ENCODE measurements around the gene CNGA1. TPM values are rescaled to one million over a fixed set of nuclear protein-coding genes. Genes with fewer than 3 reads are reported as not detected.
"Not testable (repeated sequence)": the region's sequence is repeated elsewhere in the genome, so short reads cannot be mapped to it uniquely, and the experiment has no call there.

CNGA1 gene
- total and polyA plus RNA-seq, 8 donors: 0.73 to 2.0 (median 1.5) TPM; not detected in 1

DNA sequence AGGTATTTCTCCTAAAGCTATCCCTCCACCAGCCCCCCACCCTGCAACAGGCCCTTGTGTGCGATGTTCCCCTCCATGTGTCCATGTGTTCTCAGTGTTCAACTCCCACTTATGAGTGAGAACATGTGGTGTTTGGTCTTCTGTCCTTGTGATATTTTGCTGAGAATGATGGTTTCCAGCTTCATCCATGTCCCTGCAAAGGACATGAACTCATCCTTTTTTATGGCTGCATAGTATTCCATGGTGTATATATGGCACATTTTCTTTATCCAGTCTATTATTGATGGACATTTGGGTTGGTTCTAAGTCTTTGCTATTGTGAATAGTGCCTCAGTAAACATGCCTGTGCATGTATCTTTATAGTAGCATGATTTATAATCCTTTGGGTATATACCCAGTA lies 99.3 kb downstream of the CNGA1 start:
- intact Hi-C loops (cut with DNase I); H3K27ac ChIP-seq; H3K4me3 ChIP-seq; ATAC-seq; H3K36me3 ChIP-seq; H3K9me3 ChIP-seq; H3K27me3 ChIP-seq; DNase-seq: not testable (repeated sequence)
- H3K4me1 ChIP-seq: peaks cover 7 to 22% of the 10 kb centered on the region in 2 donors

DNA sequence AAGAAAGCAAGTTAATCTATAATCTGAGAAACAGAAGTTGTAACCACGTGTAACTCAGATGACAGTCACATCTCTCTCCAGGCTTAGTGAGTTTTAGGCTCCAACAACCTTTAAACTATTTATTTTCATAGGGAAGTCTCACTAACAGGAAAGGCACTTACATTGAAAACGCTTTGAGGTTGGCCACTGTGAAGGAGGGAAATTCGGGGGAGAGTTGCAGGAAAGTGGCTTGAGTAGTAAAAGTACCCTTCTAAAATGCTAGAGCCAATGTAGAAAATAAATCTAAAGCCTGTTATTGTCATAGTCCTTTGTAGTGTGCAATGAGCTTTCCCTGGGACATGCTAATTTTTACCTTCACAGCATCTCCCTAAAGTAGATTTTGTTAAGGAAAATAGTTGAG lies 101.1 kb downstream of the CNGA1 start:
- TF ChIP-seq, protein P1, sequence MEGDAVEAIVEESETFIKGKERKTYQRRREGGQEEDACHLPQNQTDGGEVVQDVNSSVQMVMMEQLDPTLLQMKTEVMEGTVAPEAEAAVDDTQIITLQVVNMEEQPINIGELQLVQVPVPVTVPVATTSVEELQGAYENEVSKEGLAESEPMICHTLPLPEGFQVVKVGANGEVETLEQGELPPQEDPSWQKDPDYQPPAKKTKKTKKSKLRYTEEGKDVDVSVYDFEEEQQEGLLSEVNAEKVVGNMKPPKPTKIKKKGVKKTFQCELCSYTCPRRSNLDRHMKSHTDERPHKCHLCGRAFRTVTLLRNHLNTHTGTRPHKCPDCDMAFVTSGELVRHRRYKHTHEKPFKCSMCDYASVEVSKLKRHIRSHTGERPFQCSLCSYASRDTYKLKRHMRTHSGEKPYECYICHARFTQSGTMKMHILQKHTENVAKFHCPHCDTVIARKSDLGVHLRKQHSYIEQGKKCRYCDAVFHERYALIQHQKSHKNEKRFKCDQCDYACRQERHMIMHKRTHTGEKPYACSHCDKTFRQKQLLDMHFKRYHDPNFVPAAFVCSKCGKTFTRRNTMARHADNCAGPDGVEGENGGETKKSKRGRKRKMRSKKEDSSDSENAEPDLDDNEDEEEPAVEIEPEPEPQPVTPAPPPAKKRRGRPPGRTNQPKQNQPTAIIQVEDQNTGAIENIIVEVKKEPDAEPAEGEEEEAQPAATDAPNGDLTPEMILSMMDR (IDR thresholded peaks at IDR 0.05): no peak
- intact Hi-C loops (cut with DNase I): no loop called here
- Histone ChIP-seq H3K36me3 (peaks cover 0 to 2% of the 10 kb centered on the region in 2 donors), H3K4me1 (peaks cover 7 to 31% of the 10 kb centered on the region in 2 donors), H3K4me3 (peak overlapping the region in 1 of 2 donors; percentile 92), H3K27me3 (no peaks in the 10 kb centered on the region), H3K27ac (peak overlapping the region in 1 of 2 donors; percentile 88), H3K9me3 (no peaks in the 10 kb centered on the region)
- DNase-seq (no peak), ATAC-seq (no peak)

DNA sequence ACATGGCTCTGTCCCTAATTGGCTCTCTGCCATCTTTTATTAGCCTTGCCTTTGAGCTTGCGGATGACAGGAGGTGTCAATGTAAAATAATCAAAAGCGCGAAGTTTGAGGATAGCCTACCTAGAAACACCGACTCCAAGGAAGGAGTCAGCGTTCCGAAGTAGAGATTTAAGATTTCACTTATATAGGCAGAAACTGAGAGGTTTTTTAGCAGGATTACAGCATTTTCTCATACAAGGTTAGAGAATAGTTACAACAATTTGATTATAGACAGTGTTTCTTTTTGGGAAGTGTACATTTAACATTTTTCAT lies 101.6 kb downstream of the CNGA1 start:
- peak; percentile 18 for ATAC-seq
- Histone ChIP-seq H3K27ac (peak overlapping the region in 1 of 2 donors; percentile 88), H3K36me3 (peaks cover 0 to 7% of the 10 kb centered on the region in 2 donors), H3K27me3 (no peaks in the 10 kb centered on the region), H3K9me3 (no peaks in the 10 kb centered on the region), H3K4me1 (peaks cover 7 to 31% of the 10 kb centered on the region in 2 donors), H3K4me3 (peak overlapping the region; percentile 92 to 95)
- TF ChIP-seq, protein P1 (IDR thresholded peaks at IDR 0.05): no peak
- DNase-seq: no peak
- intact Hi-C loops (cut with DNase I): no loop called here

DNA sequence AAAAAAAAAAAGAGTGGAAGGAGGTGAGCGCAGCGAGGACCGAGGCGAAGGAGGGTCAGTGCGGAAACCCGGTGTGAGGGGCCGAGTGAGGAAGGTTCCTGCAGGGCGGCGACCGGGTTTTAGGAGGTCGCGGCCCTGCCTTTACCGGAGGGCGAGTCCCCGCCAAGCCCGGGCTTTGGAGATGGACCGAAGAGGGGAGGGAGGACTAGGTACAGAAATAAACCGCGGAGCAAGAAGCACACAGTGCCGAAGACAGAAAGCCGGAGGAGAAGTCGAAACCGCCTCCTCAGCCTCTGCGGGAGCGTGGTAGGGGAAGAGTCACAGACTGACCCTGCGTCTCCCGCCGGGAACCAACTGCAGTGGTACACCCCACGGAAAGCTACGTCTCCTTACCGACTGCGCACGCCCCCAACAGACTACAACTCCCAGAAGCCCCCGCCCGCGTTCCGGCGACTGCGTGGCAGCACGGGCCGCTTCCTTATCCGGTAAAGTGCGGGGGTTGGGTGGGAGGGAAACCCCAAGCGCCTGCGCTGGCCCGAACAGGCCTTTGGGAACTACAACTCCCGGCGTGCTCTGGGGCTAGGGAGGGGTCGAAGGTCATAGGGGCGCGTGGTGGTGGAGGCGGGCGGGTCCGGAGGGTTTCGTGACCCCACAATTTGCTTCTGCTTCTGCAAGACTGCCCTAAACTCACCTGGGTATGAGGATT lies 102.1 kb downstream of the CNGA1 start, which contains the start of gene NFXL1:
NFXL1 (minus strand) TSS at position 364 of the 706 bp plus-strand sequence. CDS start 380 bp downstream, outside the sequence.
- intact Hi-C loops (cut with DNase I): no loop called here

DNA sequence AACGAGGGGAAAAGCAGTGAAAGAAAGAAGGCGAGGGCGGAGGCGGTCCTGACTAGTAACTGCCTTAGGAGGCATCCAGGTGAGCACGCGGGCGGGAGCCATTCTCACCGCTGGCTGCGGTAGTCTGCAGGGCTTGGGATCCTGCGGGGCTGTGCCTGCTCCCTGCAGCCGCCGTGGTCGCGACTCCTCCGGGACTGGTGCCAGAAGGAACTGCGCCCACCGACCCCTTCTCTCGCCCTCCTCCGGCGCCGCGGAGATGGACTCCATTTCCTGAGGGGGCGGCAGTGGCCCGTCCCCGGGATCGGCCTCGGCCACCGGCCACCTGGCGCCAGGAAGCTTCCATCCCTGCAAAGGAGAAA lies 102.6 kb downstream of the CNGA1 start:
- Histone ChIP-seq H3K27me3 (no peaks in the 10 kb centered on the region), H3K36me3 (peaks cover 0 to 11% of the 10 kb centered on the region in 2 donors), H3K27ac (peak overlapping the region; percentile 82 to 88), H3K4me1 (peaks cover 7 to 31% of the 10 kb centered on the region in 2 donors), H3K4me3 (peak overlapping the region; percentile 92 to 95), H3K9me3 (no peaks in the 10 kb centered on the region)
- intact Hi-C loops (cut with DNase I): no loop called here
- peak; percentile 42 to 89 (median 58) for DNase-seq
- peak; percentile 69 for ATAC-seq
- TF ChIP-seq, protein P1 (IDR thresholded peaks at IDR 0.05): no peak

More for the DNA sequence above, 102.1 kb downstream of the CNGA1 start, which contains the start of gene NFXL1:
- Histone ChIP-seq H3K9me3 (no peaks in the 10 kb centered on the region), H3K36me3 (peaks cover 0 to 7% of the 10 kb centered on the region in 2 donors), H3K4me3 (peak within 1 kb of the TSS; percentile 92 to 95), H3K27me3 (no peaks in the 10 kb centered on the region), H3K4me1 (peaks cover 7 to 31% of the 10 kb centered on the region in 2 donors), H3K27ac (peak within 1 kb of the TSS; percentile 82 to 88)
- ATAC-seq (peak; percentile 98), DNase-seq (peak; percentile 94 to 99 (median 98))
- TF ChIP-seq, protein P1 (IDR thresholded peaks at IDR 0.05): no peak

Measured in left lung (tissue), 10 donors.